Caco-2 (cell line): ENCODE data around the gene PLA2G7. TPM values are rescaled to one million over a fixed set of nuclear protein-coding genes. Genes with fewer than 3 reads are reported as not detected.

Experiments used
- BruUV-seq: library from RNA; stranded (reverse); fragments of 400-500 nt; replicated peaks from 2 replicates; lab custom pipeline; 2021; lab: Mats Ljungman, UMichigan
- CTCF ChIA-PET: fragments of 300-600 bp; sonication (Branson Sonifier 250); formaldehyde crosslinking; loops from one replicate; lab custom pipeline; 2022; ENCODE audit warnings: antibody characterized with exemption; lab: Charles Lee
- POLR2A ChIA-PET: fragments of 300-600 bp; sonication (Branson Sonifier 250); formaldehyde crosslinking; loops from one replicate; lab custom pipeline; 2022; ENCODE audit warnings: antibody characterized with exemption; lab: Charles Lee
- DNase-seq, 2 experiments: peaks; one replicate each; pipeline versions ENCODE4 v3.0.0 to v3.0.0-alpha.2; 2020 to 2022
- H3K27me3 ChIP-seq: replicated peaks from 2 replicates; pipeline ENCODE4 v1.6.0; 2011; ENCODE audit warnings: low read length; ENCODE audit not compliant: control insufficient read depth, insufficient read depth
- H3K36me3 ChIP-seq: 2 replicates; pipeline ENCODE4 v1.5.1; 2011; ENCODE audit warnings: low read length; ENCODE audit not compliant: control insufficient read depth, insufficient read depth
- H3K4me1 ChIP-seq: fragments of 250-450 bp; sonication (Bioruptor Pico); 2 replicates; pipeline ENCODE4 v1.5.1; 2020; ENCODE audit warnings: mild to moderate bottlenecking
- H3K4me3 ChIP-seq: 2 replicates; pipeline ENCODE4 v1.5.1; 2011; ENCODE audit warnings: low read depth, mild to moderate bottlenecking, control low read depth, low read length
- H3K9me3 ChIP-seq: fragments of 250-450 bp; sonication (Bioruptor Pico); 2 replicates; pipeline ENCODE4 v1.5.1; 2020; ENCODE audit warnings: mild to moderate bottlenecking, moderate library complexity
- H3K27ac Mint-ChIP-seq: one replicate; pipeline ENCODE4 v1.8.0; 2022; ENCODE audit warnings: mixed read lengths; ENCODE audit not compliant: unreplicated experiment
- H3K27me3 Mint-ChIP-seq: one replicate; pipeline ENCODE4 v1.8.0; 2022; ENCODE audit warnings: mixed read lengths; ENCODE audit not compliant: insufficient read depth, unreplicated experiment
- H3K36me3 Mint-ChIP-seq: one replicate; pipeline ENCODE4 v1.8.0; 2022; ENCODE audit warnings: mild to moderate bottlenecking, mixed read lengths; ENCODE audit not compliant: insufficient read depth, unreplicated experiment
- H3K4me1 Mint-ChIP-seq: one replicate; pipeline ENCODE4 v1.8.0; 2022; ENCODE audit warnings: low read depth, mixed read lengths; ENCODE audit not compliant: unreplicated experiment
- H3K4me3 Mint-ChIP-seq: one replicate; pipeline ENCODE4 v1.8.0; 2022; ENCODE audit warnings: mild to moderate bottlenecking, moderate library complexity, mixed read lengths; ENCODE audit not compliant: unreplicated experiment
- H3K9me3 Mint-ChIP-seq: one replicate; pipeline ENCODE4 v1.8.0; 2022; ENCODE audit warnings: mixed read lengths; ENCODE audit not compliant: unreplicated experiment
- CTCF ChIP-seq, 2 experiments: fragments of 200-600 bp in 1 of 2; IDR thresholded peaks; 1 replicate in 1 of 2; 2 replicates in 1 of 2; pipeline versions ENCODE4 v1.5.1 to v1.8.0; 2011 to 2022; ENCODE audit warnings: antibody characterized with exemption in 1 of 2, control low read depth in 1 of 2, inconsistent platforms in 1 of 2, low read depth in 1 of 2, low read length in 1 of 2, mild to moderate bottlenecking in 1 of 2, moderate library complexity in 1 of 2; ENCODE audit not compliant: insufficient read depth in 1 of 2, severe bottlenecking in 1 of 2, unreplicated experiment in 1 of 2
- intact Hi-C: fragments of 100-400 bp; cut with micrococcal nuclease; formaldehyde crosslinking; loops from one replicate; pipeline ENCODE4 v1.10.0; 2022; ENCODE audit not compliant: unreplicated experiment
- total RNA-seq: library from RNA; stranded (reverse); gene quantifications from 2 replicates; pipeline ENCODE4 v1.2.3, GENCODE V29; 2022

Gene PLA2G7
- total RNA-seq, 1 experiment from 2014 or later = 0.32 TPM

GRCh38 chr6:46736906-46737305, 1.7 kb upstream of the PLA2G7 start:
- Histone ChIP-seq H3K27me3 (peaks cover 1% of the 10 kb centered on the region; the same call in 1 of the 2 replicates), H3K4me1 (0 out of 2 replicates have a peak, but pooled peaks cover 4% of the 10 kb centered on the region), H3K36me3 (no peaks in the 10 kb centered on the region), H3K9me3 (no peaks in the 10 kb centered on the region), H3K4me3 (no peak overlapping the region)
- no peak for TF ChIP-seq CTCF (IDR thresholded peaks at IDR 0.05; ENCODE audit: insufficient read depth in 1 of 2, low read depth in 1 of 2, low read length in 1 of 2, severe bottlenecking in 1 of 2, unreplicated experiment in 1 of 2)
- Mint-ChIP-seq H3K4me1 (peaks cover 13% of the 10 kb centered on the region), H3K27ac (no peak overlapping the region), H3K4me3 (no peak overlapping the region), H3K9me3 (no peaks in the 10 kb centered on the region), H3K36me3 (no peaks in the 10 kb centered on the region), H3K27me3 (peaks cover 14% of the 10 kb centered on the region)
- intact Hi-C loops = no loop called here
- no peak for DNase-seq
- POLR2A ChIA-PET = no interaction called here
- CTCF ChIA-PET = no interaction called here
- no TSS peak for BruUV-seq

GRCh38 chr6:46735720-46736031, 501 bp upstream of the PLA2G7 start:
- Mint-ChIP-seq H3K9me3 (no peaks in the 10 kb centered on the region), H3K27me3 (peaks cover 14% of the 10 kb centered on the region), H3K4me1 (peaks cover 7% of the 10 kb centered on the region), H3K4me3 (peak overlapping the region; percentile 66), H3K36me3 (no peaks in the 10 kb centered on the region), H3K27ac (no peak overlapping the region)
- DNase-seq = no peak
- no peak for TF ChIP-seq CTCF (IDR thresholded peaks at IDR 0.05; ENCODE audit: insufficient read depth in 1 of 2, low read depth in 1 of 2, low read length in 1 of 2, severe bottlenecking in 1 of 2, unreplicated experiment in 1 of 2)
- intact Hi-C loops = no loop called here
- Histone ChIP-seq H3K36me3 (no peaks in the 10 kb centered on the region), H3K4me1 (0 out of 2 replicates have a peak, but pooled peaks cover 4% of the 10 kb centered on the region), H3K27me3 (peaks cover 1% of the 10 kb centered on the region; the same call in 1 of the 2 replicates), H3K4me3 (peak overlapping the region; percentile 38), H3K9me3 (no peaks in the 10 kb centered on the region)
- POLR2A ChIA-PET = no interaction called here
- no TSS peak for BruUV-seq
- CTCF ChIA-PET = no interaction called here

- POLR2A ChIA-PET = no interaction called here
- TF ChIP-seq CTCF (IDR thresholded peaks at IDR 0.05; ENCODE audit: insufficient read depth in 1 of 2, low read depth in 1 of 2, low read length in 1 of 2, severe bottlenecking in 1 of 2, unreplicated experiment in 1 of 2) = no peak
- no peak for DNase-seq
- Histone ChIP-seq H3K36me3 (no peaks in the 10 kb centered on the region), H3K4me3 (no peak overlapping the region), H3K9me3 (no peaks in the 10 kb centered on the region), H3K4me1 (0 out of 2 replicates have a peak, but pooled peaks cover 4% of the 10 kb centered on the region), H3K27me3 (peaks cover 1% of the 10 kb centered on the region; the same call in 1 of the 2 replicates)
- intact Hi-C loops = no loop called here
- Mint-ChIP-seq H3K9me3 (no peaks in the 10 kb centered on the region), H3K4me3 (peak overlapping the region; percentile 47), H3K4me1 (peaks cover 7% of the 10 kb centered on the region), H3K27me3 (peaks cover 12% of the 10 kb centered on the region), H3K27ac (no peak overlapping the region), H3K36me3 (no peaks in the 10 kb centered on the region)
- no TSS peak for BruUV-seq
- CTCF ChIA-PET = interaction anchor here (0.7 kb wide), 1 partner anchor 76 kb away, joined by 3 read pairs; no protein-coding TSS in a partner anchor
Measured at GRCh38 chr6:46733341-46733801, 1.8 kb downstream of the PLA2G7 start.
